Ishikawa (cell line): Measurements from ENCODE around the gene OR4A5.
"Not testable (repeated sequence)": the region's sequence is repeated elsewhere in the genome, so short reads cannot be mapped to it uniquely, and the experiment has no call there.

Source experiments
- EGR1 ChIP-seq: IDR thresholded peaks from 2 replicates; pipeline ENCODE4 v1.6.1; 2012
- EP300 ChIP-seq: IDR thresholded peaks from 2 replicates; pipeline ENCODE4 v1.6.1; 2012; ENCODE audit warnings: borderline replicate concordance
- RAD21 ChIP-seq: IDR thresholded peaks from 2 replicates; pipeline ENCODE4 v1.6.1; 2012; ENCODE audit warnings: low read depth

OR4A5 gene

GRCh38 chr11:54706532-54706931 lies at the start of gene OR4A5:
Gene OR4A5 (plus strand): TSS chr11:54706832. CDS start chr11:54706885, 53 bp downstream.
- TF ChIP-seq EP300, EGR1, RAD21: not testable (repeated sequence)
